Adrenal gland (tissue), 5 donors: ENCODE data around the gene CLEC18C.
A peak's percentile ranks its signal among the peaks of the same experiment; 100 is the strongest.
"Not testable (repeated sequence)": the region's sequence is repeated elsewhere in the genome, so short reads cannot be mapped to it uniquely, and the experiment has no call there.

Source experiments
- CTCF ChIP-seq, 6 experiments: fragments of 450-650 bp in 4 of 6; fragments of 200-600 bp in 2 of 6; sonication (generic) in 1 of 6; IDR thresholded peaks; 1 replicate in 5 of 6; 2 replicates in 1 of 6; pipeline versions ENCODE4 v1.5.1 to v1.8.0; 2016 to 2021; ENCODE audit warnings: antibody characterized with exemption in 6 of 6, mild to moderate bottlenecking in 2 of 6, moderate library complexity in 1 of 6
- POLR2A ChIP-seq, 2 donors: fragments of 450-650 bp; IDR thresholded peaks; one replicate each; pipeline ENCODE4 v1.6.1; 2017; ENCODE audit warnings: antibody characterized with exemption in 2 of 2, mild to moderate bottlenecking in 2 of 2, moderate library complexity in 1 of 2
- donor health status: DM: no; HTN: no; CAD: no.

- TF ChIP-seq POLR2A (IDR thresholded peaks at IDR 0.05), result peak in 1 of 2 donors; percentile 15
- TF ChIP-seq CTCF (IDR thresholded peaks at IDR 0.05), result not testable (repeated sequence)
Observed at GRCh38 chr16:70198666-70199065, 25.1 kb downstream of the CLEC18C start.
